GM20431 (cell line): Measurements from ENCODE around the gene PRSS1.
"Not testable (repeated sequence)": the region's sequence is repeated elsewhere in the genome, so short reads cannot be mapped to it uniquely, and the experiment has no call there.

Experiments
- in situ Hi-C: fragments of 300-500 bp; cut with MseI, MboI; formaldehyde crosslinking; loops from one replicate; pipeline ENCODE4 v1.15.0; 2020; ENCODE audit warnings: low sequenced_read_pairs; ENCODE audit not compliant: unreplicated experiment

Gene PRSS1

DNA sequence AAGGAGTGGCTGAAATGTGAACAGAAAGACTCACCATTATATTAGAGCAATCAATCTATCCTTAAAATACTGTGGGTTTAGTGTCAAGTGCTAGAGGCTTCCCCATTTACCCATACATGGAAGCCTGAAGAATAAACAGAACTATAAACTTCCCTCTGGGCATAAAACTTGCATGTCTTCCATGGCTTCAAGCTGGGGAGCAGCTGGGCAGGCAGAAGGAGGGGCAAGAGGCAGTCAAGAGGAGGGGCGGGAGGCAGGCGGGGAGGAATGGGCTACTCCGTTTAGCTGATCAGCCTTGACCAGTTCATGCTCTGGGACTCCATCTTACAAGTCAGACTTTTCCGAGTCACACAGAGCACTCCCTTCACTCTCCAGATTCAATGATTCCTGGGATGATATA, 3.5 kb upstream of the PRSS1 start:
- in situ Hi-C loops = no loop called here

DNA sequence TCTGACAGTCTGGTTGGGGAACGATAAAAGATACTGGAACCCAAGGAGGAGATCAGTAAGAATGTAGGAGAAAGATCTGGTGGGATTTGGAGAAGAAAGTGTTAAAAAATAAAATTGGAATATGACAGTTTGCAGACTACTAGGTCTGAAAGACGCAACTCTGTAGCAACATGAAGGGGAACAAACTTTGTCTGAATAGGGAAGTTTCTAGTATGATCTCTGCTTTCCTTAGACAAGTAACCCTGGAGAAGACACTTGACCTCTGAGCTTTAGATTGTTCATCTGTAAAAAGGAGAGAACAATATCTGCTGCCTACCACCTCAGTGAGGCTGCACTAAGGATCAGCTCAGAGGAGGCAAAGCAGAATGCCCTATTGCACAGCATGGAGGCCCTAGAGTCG, 3.0 kb upstream of the PRSS1 start:
- in situ Hi-C loops = no loop called here

DNA sequence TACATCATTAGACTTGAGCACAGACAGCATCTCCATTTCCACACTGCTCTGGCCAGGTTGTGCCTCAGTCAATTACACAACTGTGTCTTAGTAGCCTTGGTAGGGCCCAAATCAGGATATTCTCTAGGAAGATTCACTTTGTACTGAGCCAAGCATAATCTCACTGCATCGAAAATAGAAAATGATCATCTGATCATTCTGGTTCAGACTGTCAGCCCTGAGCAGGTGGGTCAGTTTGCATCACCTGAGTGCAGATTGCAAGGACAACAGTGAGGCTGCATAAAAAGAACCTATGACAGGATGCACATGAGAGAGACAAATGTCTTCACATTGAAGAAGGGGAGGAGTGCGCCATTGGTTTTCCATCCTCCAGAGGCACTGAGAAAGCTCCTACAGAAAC, 862 bp upstream of the PRSS1 start:
- in situ Hi-C loops = not testable (repeated sequence)

DNA sequence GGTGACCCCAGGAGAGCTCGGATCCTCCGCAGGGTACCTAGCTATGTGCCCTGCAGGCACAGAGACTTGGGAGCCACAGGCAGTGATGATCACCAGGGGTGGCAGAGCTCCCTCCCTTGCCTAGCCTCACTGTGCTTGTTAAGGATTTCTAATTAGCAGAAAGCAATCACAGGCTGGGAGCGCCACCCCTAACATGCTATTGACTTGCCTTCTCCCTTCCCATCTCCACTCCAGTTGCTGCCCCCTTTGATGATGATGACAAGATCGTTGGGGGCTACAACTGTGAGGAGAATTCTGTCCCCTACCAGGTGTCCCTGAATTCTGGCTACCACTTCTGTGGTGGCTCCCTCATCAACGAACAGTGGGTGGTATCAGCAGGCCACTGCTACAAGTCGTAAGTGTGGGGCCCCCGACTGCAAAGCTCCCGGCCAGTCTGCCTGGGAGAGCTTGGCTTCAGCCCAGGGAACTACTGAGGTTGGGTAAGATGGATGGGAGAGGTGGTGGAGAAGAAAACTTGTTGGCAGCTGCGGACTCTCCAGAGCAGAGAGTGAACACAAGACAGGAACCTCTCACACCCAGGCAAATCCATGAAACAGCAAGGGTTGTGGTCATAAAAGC, 1.2 kb downstream of the PRSS1 start:
- in situ Hi-C loops = no loop called here

DNA sequence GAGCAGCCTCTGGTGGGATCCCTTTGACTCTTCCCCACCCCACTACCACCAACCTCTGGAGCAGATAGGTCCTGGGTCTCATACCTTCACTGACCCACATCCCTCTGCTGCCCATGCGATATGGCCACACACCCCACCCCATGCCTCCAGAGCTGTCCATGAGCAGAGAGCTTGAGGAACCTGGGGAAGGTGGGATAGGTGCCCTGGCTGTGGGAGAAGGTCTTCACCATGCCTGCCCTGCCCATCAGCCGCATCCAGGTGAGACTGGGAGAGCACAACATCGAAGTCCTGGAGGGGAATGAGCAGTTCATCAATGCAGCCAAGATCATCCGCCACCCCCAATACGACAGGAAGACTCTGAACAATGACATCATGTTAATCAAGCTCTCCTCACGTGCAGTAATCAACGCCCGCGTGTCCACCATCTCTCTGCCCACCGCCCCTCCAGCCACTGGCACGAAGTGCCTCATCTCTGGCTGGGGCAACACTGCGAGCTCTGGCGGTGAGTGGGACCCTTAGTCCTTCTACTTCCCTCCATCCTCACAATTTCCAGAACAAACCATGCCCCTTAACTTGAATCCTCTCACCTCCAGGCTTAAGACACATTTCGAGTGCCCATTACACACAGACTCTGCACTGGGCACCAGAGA, 2.4 kb downstream of the PRSS1 start:
- in situ Hi-C loops = not testable (repeated sequence)

DNA sequence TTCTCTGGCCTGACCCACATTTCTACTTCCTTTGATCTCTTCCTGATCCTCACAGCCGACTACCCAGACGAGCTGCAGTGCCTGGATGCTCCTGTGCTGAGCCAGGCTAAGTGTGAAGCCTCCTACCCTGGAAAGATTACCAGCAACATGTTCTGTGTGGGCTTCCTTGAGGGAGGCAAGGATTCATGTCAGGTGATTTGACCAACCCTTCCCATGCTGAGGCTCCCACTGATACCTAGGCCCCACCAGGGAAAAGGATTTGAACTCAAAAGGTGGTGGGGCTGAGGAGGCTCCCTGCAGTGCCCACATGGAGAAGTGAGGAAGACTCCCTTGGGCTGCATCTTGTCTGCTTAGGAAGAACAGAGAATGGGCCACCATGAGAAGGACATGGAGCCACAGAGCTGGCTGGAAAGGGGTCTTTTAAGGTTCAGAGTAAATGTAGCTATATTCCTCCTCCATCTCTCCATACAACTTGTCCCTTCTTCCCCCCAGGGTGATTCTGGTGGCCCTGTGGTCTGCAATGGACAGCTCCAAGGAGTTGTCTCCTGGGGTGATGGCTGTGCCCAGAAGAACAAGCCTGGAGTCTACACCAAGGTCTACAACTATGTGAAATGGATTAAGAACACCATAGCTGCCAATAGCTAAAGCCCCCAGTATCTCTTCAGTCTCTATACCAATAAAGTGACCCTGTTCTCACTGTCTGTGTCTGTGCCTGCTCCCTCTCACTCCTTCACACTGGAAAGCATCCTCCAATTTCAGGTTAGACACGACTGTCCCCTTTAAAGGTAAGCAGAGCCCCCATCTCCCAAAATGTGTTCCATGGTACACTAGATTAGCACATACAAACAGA, 3.3 kb downstream of the PRSS1 start:
- in situ Hi-C loops = no loop called here

DNA sequence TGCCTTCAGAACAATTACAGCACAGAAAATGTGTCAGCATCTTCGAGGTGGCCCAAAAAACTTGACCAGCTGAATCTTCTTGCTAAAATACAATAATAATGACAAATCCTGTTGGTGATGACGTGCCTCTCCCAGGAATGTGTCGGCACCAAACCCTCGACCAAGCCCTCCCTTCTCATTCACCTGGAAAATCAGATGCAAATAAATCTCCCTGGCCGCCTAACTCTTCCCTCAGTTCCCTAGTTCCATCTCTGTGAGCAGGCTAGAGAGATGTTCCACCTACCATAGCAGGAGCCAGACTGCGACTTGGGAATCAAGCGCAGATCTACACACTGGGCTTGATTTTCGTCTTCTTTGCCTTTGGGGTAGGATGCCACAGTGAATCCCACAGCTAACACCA, 4.1 kb downstream of the PRSS1 start:
- in situ Hi-C loops = no loop called here

DNA sequence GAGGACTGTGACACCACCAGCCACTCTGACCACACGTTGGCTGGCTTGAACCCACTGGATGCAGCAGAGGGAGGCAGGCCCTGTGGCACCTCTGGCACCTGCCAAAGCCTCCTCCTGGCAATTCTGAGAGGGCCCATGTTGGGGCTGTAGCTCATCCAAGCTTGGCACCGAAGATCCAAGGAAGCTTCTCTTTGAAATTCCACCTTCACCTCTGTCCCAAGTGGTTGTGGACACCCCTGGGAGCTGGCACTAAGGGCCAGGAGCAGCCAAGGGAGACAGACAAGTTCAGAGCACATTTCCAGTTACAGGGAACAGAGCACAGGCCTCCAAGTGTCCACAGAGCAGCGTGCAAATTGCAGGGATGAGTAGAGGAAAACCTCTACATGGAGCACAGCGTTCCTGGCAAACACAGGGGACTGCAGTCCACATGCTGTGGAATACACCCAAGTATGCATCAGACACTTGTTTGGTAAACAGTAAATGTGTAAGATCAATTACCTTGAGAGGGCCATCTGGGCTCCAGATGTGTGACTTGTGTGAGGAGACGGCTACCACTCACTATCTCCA, 4.7 kb downstream of the PRSS1 start:
- in situ Hi-C loops = not testable (repeated sequence)

DNA sequence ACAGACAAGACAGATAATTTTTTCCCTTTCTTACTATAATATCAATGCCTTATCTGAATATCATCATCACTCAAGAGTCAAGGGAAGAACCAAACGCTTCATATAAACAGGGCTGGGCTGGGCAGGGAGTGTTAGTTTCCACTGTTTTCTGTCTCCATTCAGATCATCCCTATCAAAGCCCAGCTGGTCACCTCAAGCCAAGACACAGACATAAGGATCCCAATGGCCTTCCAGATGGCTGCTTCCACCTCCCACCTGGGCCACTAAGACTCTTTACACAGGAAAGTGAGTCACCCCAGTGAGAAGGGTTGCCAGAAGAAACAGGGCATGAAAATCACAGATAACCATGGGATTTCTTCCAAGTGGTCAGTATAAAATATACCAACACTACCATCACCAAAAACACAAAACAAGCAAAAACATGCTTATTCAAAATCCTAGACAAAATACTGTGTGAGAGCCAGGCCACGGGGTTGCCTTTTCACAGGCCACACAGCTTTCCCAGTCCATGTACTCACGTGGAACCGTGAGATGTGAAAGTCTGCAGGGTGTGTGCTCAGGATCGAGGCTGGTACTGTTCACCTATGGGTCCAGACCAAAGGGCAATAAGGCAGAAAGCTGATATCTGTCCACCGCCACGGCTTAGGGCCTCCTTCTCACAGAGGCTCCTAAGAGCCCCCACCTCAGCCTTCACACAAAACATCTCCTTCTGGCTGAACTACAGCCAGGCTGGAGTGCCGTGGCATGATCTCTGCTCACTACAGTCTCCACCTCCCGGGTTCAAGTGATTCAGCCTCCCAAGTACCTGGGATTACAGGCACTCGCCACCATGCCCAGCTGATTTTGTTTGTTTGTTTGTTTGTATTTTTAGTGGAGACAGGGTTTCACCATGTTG, 5.7 kb downstream of the PRSS1 start:
- in situ Hi-C loops = no loop called here

DNA sequence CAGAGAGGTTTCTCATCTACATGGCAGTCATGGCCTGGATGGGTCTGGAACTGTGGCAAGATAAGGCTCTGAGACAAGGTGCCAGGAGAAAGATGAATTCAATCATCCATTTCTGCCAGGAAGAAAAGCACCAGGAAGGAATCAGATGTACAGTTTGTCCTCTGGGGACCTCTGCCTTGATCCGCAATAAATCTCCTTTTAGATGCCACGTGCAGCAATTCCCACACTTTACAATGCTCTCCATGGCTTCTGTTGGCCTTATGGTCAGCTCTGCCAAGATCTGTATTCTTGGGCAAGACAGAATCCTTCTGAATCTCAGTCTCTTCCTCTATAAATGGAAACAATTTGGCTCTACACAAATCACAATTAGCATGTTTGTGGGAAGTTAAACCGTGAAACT, 9.0 kb downstream of the PRSS1 start:
- in situ Hi-C loops = not testable (repeated sequence)

DNA sequence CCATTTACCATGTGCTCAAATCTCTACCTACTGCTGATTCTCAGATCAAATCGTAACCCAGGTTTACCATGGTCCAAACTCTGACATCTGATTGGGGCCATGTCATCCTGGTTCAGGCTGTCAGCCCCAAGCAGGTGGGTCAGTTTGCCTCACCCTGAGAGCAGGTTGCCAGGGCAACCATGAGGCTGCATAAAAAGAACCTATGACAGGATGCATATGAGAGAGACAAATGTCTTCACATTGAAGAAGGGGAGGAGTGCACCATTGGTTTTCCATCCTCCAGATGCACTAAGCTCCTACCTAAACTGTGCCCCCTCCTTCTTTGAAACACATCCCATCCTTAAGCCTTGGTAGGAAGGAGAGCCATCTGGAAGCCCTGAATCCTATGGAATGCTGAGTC, 10.2 kb downstream of the PRSS1 start:
- in situ Hi-C loops = no loop called here

DNA sequence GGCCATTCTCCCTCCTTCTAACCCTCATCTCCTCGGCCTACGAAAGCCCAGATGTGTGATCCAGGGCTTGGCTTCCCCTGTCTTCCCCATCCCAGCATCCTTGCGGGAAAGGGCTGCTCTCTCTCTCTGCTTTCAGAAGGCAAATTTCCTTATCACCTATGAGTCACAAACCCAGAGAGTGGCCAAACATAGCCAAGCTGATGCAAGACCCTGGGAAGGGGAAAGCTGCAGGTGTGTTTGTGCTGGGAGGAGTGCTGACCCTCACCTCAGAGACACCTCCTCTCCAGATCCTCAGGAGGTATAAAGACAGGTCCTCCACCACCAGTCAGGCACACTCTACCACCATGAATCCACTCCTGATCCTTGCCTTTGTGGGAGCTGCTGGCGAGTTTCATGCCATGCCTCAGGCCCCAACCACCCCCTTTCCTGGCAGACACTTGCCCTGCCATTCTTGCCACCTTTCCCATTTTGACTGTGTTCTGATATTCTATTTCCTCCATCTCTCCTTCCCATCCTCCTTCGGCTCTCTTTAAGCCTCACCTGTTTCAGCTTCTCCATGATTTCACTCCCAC, 10.9 kb downstream of the PRSS1 start:
- in situ Hi-C loops = no loop called here

DNA sequence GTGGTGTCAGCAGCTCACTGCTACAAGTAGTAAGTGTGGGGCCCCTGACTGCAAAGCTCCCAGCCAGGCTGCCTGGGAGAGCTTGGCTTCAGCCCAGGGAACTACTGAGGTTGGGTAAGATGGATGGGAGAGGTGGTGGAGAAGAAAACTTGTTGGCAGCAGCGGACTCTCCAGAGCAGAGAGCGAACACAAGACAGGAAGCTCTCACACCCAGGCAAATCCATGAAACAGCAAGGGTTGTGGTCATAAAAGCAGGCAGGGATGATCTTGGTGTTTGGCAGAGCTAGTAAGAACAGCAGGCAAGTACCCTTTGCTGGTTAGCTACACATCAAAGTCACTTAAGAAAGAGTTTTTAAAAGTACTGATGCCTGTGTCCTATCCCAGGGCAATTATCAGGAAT, 12.3 kb downstream of the PRSS1 start:
- in situ Hi-C loops = not testable (repeated sequence)

DNA sequence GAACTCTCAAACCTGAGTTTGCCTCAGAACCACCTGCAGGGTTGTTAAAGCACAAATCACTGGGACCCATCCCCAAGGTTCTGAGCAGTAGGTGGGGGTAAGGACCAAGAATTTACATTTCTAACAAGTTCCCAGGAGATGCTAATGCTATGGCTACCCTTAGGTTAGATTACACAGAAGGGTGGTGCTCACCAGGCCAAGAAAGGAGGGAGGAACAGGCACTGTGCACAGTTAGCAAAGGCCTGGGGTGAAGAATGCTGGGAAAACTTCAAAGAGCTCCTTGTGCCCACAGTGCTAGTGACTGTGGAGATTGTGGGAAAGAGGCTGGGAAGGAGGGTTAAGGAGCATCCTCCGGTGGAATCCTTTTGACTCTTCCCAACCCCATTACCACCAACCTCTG, 12.8 kb downstream of the PRSS1 start:
- in situ Hi-C loops = no loop called here

DNA sequence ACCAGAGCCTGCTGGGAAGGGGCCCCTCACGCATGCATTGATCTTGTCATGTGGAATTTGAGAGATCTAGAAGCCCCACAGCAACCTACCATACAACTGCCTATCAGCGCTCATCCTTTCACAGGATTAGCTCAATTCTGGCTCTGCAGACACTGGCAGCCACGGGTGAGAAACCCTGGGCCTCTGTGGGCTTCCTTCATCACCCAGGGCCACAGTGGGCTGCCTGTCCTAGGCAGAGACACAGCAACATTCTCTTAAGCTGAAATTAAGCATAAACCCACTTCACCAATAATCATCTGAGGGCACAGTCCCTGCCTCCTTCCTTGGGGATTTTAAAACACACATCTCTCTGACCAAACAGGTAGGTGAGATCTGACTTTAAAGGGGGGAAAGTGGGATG, 18.2 kb downstream of the PRSS1 start:
- in situ Hi-C loops = no loop called here

DNA sequence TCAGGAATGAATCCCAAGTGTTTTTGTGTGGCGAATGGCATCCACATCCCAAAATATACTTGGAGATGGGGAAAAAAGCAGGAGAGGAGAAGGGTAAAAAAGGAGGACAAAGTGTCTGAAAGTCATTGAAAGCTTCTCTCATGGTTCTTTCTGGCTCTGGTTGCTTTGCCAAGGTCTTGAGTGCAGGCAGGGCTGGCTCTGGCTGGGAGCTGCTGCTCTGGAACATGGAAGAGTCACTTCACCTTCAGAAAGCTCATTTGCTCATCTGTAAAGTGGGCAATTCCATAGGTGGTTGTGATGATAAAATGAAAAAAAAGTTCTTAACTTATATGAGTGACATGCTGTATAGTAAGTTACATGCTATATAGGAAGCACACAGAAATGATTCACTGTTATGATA, 18.6 kb downstream of the PRSS1 start:
- in situ Hi-C loops = no loop called here

DNA sequence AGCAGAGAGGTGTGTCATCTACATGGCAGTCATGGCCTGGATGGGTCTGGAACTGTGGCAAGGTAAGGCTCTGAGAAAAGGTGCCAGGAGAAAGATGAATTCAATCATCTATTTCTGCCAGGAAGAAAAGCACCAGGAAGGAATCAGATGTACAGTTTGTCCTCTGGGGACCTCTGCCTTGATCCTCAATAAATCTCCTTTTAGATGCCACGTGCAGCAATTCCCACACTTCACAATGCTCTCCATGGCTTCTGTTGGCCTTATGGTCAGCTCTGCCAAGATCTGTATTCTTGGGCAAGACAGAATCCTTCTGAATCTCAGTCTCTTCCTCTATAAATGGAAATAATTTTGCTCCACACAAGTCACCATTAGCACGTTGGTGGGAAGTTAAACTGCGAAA, 19.6 kb downstream of the PRSS1 start:
- in situ Hi-C loops = not testable (repeated sequence)

DNA sequence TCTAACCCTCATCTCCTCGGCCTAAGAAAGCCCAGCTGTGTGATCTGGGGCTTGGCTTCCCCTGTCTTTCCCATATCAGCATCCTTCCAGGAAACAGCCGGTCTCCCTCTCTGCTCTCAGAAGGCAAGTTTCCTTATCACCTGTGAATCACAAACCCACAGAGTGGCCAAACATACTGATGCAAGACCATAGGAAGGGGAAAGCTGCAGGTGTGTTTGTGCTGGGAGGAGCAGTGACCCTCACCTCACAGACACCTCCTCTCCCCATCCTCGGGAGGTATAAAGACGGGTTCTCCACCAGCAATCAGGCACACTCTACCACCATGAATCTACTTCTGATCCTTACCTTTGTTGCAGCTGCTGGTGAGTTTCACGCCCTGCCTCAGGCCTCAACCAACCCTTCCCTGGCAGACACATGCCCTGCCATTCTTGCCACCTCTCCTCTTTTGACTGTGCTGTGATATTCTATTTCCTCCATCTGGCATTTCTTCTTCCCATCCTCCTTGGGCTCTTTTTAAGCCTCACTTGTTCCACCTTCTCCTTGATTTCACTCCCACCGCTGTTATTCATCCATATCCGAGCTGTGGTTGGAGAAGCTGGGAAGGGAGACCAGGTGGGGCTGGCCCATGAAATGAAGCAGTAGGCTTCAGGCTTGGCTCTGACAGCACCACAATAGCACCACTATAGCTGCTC, 21.5 kb downstream of the PRSS1 start, which contains the start of gene PRSS2:
Gene PRSS2 (plus strand): TSS at position 310 of the 692 bp plus-strand sequence. CDS start 13 bp downstream, at position 323.
- in situ Hi-C loops = no loop called here

DNA sequence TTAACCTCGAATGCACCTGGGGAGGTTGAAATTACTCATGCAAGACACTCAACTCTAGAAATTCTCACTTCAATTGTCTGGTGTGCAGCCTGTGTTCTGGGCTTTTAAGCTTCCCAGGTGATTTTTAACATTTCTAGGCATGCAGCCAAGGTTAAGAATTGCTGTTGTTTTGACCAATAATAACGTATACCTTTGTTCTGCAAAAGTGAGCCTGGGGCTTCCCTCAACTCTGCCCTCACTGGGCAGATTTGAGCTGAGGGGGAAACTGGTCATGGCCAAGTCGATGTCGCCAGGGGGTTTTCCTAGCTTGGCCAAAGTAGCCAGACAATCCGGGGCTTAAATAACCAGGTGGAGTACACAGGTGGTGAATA, 22.1 kb downstream of the PRSS1 start:
- in situ Hi-C loops = no loop called here
